GM23248 (cell line): ENCODE results near the gene RRP9. TPM values are rescaled to one million over a fixed set of nuclear protein-coding genes. Genes with fewer than 3 reads are reported as not detected.
A peak's percentile ranks its signal among the peaks of the same experiment; 100 is the strongest.
"Not testable (repeated sequence)": the region's sequence is repeated elsewhere in the genome, so short reads cannot be mapped to it uniquely, and the experiment has no call there.

Experiments used
- DNase-seq: peaks from one replicate; pipeline ENCODE4 v3.0.0-alpha.2; 2015
- H2AFZ ChIP-seq: fragments of 200-600 bp; sonication (generic); 2 replicates; pipeline ENCODE4 v1.6.1; 2016; ENCODE audit warnings: antibody characterized with exemption
- H3F3A ChIP-seq: fragments of 200-600 bp; sonication (generic); 2 replicates; pipeline ENCODE4 v1.6.1; 2016; ENCODE audit warnings: mild to moderate bottlenecking, antibody characterized with exemption, mixed run types; ENCODE audit not compliant: insufficient read depth
- H3K27ac ChIP-seq: fragments of 200-600 bp; sonication (generic); 2 replicates; pipeline ENCODE4 v1.5.1; 2016; ENCODE audit warnings: mild to moderate bottlenecking
- H3K27me3 ChIP-seq: fragments of 200-600 bp; sonication (generic); replicated peaks from 2 replicates; pipeline ENCODE4 v1.6.1; 2016; ENCODE audit warnings: mild to moderate bottlenecking; ENCODE audit not compliant: insufficient read depth
- H3K36me3 ChIP-seq: fragments of 200-600 bp; sonication (generic); 2 replicates; pipeline ENCODE4 v1.6.1; 2016; ENCODE audit warnings: low read depth, mild to moderate bottlenecking
- H3K4me1 ChIP-seq: fragments of 200-600 bp; sonication (generic); 2 replicates; pipeline ENCODE4 v1.6.1; 2016; ENCODE audit warnings: mild to moderate bottlenecking; ENCODE audit not compliant: insufficient read depth
- H3K4me2 ChIP-seq: fragments of 200-600 bp; sonication (generic); one replicate; pipeline ENCODE4 v1.6.1; 2016; ENCODE audit warnings: mild to moderate bottlenecking; ENCODE audit not compliant: unreplicated experiment
- H3K4me3 ChIP-seq: fragments of 200-600 bp; sonication (generic); 2 replicates; pipeline ENCODE4 v1.5.1; 2016; ENCODE audit warnings: mild to moderate bottlenecking
- H3K79me2 ChIP-seq: fragments of 200-600 bp; sonication (generic); 2 replicates; pipeline ENCODE4 v1.6.1; 2016; ENCODE audit warnings: mild to moderate bottlenecking; ENCODE audit not compliant: insufficient read depth
- H3K9ac ChIP-seq: fragments of 200-600 bp; sonication (generic); 2 replicates; pipeline ENCODE4 v1.6.1; 2016; ENCODE audit warnings: mild to moderate bottlenecking
- H3K9me2 ChIP-seq: fragments of 200-600 bp; sonication (generic); 2 replicates; pipeline ENCODE4 v1.6.1; 2016; ENCODE audit warnings: mixed run types, mild to moderate bottlenecking, moderate library complexity; ENCODE audit not compliant: insufficient read depth
- H3K9me3 ChIP-seq: fragments of 200-600 bp; sonication (generic); one replicate; pipeline ENCODE4 v1.6.1; 2017; ENCODE audit warnings: low read depth
- H4K20me1 ChIP-seq: fragments of 200-600 bp; sonication (generic); 2 replicates; pipeline ENCODE4 v1.6.0; 2016; ENCODE audit not compliant: insufficient read depth
- EZH2 ChIP-seq: fragments of 200-600 bp; sonication (generic); IDR thresholded peaks from 2 replicates; pipeline ENCODE4 v1.6.1; 2018; ENCODE audit warnings: antibody characterized with exemption, mild to moderate bottlenecking; ENCODE audit not compliant: insufficient read depth, poor library complexity, severe bottlenecking
- EZH2phosphoT487 ChIP-seq: fragments of 200-600 bp; sonication (generic); IDR thresholded peaks from 2 replicates; pipeline ENCODE4 v1.6.1; 2018; ENCODE audit warnings: antibody characterized with exemption, moderate library complexity, mild to moderate bottlenecking, low read depth; ENCODE audit not compliant: insufficient read depth
- WGBS, 2 experiments: methylation state at CpG; one replicate each; pipeline ENCODE4 v1.1.6; 2015 to 2017; ENCODE audit warnings: low lambda C conversion rate in 2 of 2, low coverage in 1 of 2; ENCODE audit errors: missing lambda C conversion rate in 2 of 2; 5-methylcytosine and 5-hydroxymethylcytosine counted together
- in situ Hi-C: fragments of 300-500 bp; cut with MboI; formaldehyde crosslinking; loops from 2 replicates; pipeline ENCODE4 v1.15.0; 2020
- polyA plus RNA-seq: library from polyadenylated mRNA; unstranded; fragments of >200 nt; fragmentation: Nextera tagmentation; extraction: Ambion mirVana; gene quantifications from 2 replicates; pipeline ENCODE4 v1.2.1, GENCODE V29; 2016
- total RNA-seq: library from RNA; depleted of rRNA; stranded (reverse); fragments of >200 nt; shearing (Covaris generic); gene quantifications from 2 replicates; pipeline ENCODE4 v1.2.3, GENCODE V29; 2014

Gene RRP9
- total and polyA plus RNA-seq, 2 experiments from 2014 or later = 27.5 to 28.4 TPM

GRCh38 chr3:51921081-51921578, 20.6 kb downstream of the RRP9 start:
- TF ChIP-seq EZH2 = no peak
- no peak for TF ChIP-seq EZH2phosphoT487
- WGBS, 2 experiments = 36 to 42% methylated on average over 11 of the region's 11 CpGs

GRCh38 chr3:51916418-51916817, 25.3 kb downstream of the RRP9 start:
- in situ Hi-C loops = no loop called here

More at GRCh38 chr3:51921081-51921578, 20.6 kb downstream of the RRP9 start:
- Histone ChIP-seq H3K9ac (no peak overlapping the region), H3K27ac (no peak overlapping the region), H3K36me3 (no peaks in the 10 kb centered on the region), H3K9me2 (no peaks in the 10 kb centered on the region), H2AFZ (no peak overlapping the region), H3K4me1 (no peaks in the 10 kb centered on the region), H3F3A (no peaks in the 10 kb centered on the region), H3K79me2 (no peaks in the 10 kb centered on the region), H3K27me3 (peaks cover 18% of the 10 kb centered on the region; the same call in 1 of the 2 replicates), H3K9me3 (no peaks in the 10 kb centered on the region), H4K20me1 (no peaks in the 10 kb centered on the region), H3K4me3 (no peak overlapping the region), H3K4me2 (no peak overlapping the region)
- DNase-seq = no peak
- in situ Hi-C loops = no loop called here

GRCh38 chr3:51908026-51908425, 33.7 kb downstream of the RRP9 start:
- no peak for DNase-seq
- in situ Hi-C loops = no loop called here
- no peaks in the 10 kb centered on the region for H3K4me1 ChIP-seq
- 34 to 41% methylated on average over 4 of the region's 4 CpGs for WGBS, 2 experiments
- H3K27ac ChIP-seq = no peak overlapping the region
- no peaks in the 10 kb centered on the region for H4K20me1 ChIP-seq
- TF ChIP-seq EZH2 = no peak
- no peak for TF ChIP-seq EZH2phosphoT487
- H3K9me3 ChIP-seq = no peaks in the 10 kb centered on the region
- H3K79me2 ChIP-seq = no peaks in the 10 kb centered on the region
- no peak overlapping the region for H2AFZ ChIP-seq
- no peaks in the 10 kb centered on the region for H3K27me3 ChIP-seq
- H3K9me2 ChIP-seq = no peaks in the 10 kb centered on the region
- no peaks in the 10 kb centered on the region for H3K36me3 ChIP-seq
- no peak overlapping the region for H3K4me3 ChIP-seq
- no peak overlapping the region for H3K4me2 ChIP-seq
- no peak overlapping the region for H3K9ac ChIP-seq
- no peaks in the 10 kb centered on the region for H3F3A ChIP-seq

More at GRCh38 chr3:51916418-51916817, 25.3 kb downstream of the RRP9 start:
- Histone ChIP-seq H3F3A (no peaks in the 10 kb centered on the region), H4K20me1 (no peaks in the 10 kb centered on the region), H3K4me2 (no peak overlapping the region), H3K27ac (no peak overlapping the region), H3K79me2 (no peaks in the 10 kb centered on the region), H3K9me2 (no peaks in the 10 kb centered on the region), H3K27me3 (peaks cover 11% of the 10 kb centered on the region; the same call in 1 of the 2 replicates), H2AFZ (no peak overlapping the region), H3K4me1 (no peaks in the 10 kb centered on the region), H3K9ac (no peak overlapping the region), H3K36me3 (no peaks in the 10 kb centered on the region), H3K9me3 (no peaks in the 10 kb centered on the region), H3K4me3 (no peak overlapping the region)
- TF ChIP-seq EZH2 (no peak), EZH2phosphoT487 (no peak)
- DNase-seq = peak; percentile 6
- 5 to 6% methylated on average over 5 of the region's 5 CpGs for WGBS, 2 experiments

GRCh38 chr3:51904034-51904823, 37.5 kb downstream of the RRP9 start:
- no peak for DNase-seq
- Histone ChIP-seq H3F3A (no peaks in the 10 kb centered on the region), H3K79me2 (no peaks in the 10 kb centered on the region), H3K9ac (no peak overlapping the region), H3K27me3 (no peaks in the 10 kb centered on the region; the same call in 1 of the 2 replicates), H3K36me3 (no peaks in the 10 kb centered on the region), H3K27ac (no peak overlapping the region), H2AFZ (no peak overlapping the region), H4K20me1 (no peaks in the 10 kb centered on the region), H3K4me2 (no peak overlapping the region), H3K9me2 (no peaks in the 10 kb centered on the region), H3K4me1 (no peaks in the 10 kb centered on the region), H3K9me3 (no peaks in the 10 kb centered on the region), H3K4me3 (no peak overlapping the region)
- in situ Hi-C loops = no loop called here
- no peak for TF ChIP-seq EZH2
- TF ChIP-seq EZH2phosphoT487 = no peak
- 46 to 54% methylated on average over 2 of the region's 2 CpGs for WGBS, 2 experiments

- H4K20me1 ChIP-seq, H3F3A ChIP-seq, H2AFZ ChIP-seq, H3K9me3 ChIP-seq, H3K9me2 ChIP-seq, H3K36me3 ChIP-seq, H3K4me2 ChIP-seq, H3K9ac ChIP-seq, in situ Hi-C loops, H3K27me3 ChIP-seq, H3K4me3 ChIP-seq, DNase-seq, H3K27ac ChIP-seq, H3K79me2 ChIP-seq, H3K4me1 ChIP-seq: not testable (repeated sequence)
- 47 to 49% methylated on average over 7 of the region's 7 CpGs for WGBS, 2 experiments
Measured at GRCh38 chr3:51902361-51902760, 39.3 kb downstream of the RRP9 start.

GRCh38 chr3:51900043-51900442, 41.7 kb downstream of the RRP9 start:
- H4K20me1 ChIP-seq, H3K36me3 ChIP-seq, H3K4me1 ChIP-seq, H2AFZ ChIP-seq, DNase-seq, in situ Hi-C loops, H3K9me2 ChIP-seq, H3K4me2 ChIP-seq, H3K27ac ChIP-seq, H3K9me3 ChIP-seq, H3F3A ChIP-seq, H3K27me3 ChIP-seq, H3K4me3 ChIP-seq, H3K9ac ChIP-seq, H3K79me2 ChIP-seq: not testable (repeated sequence)
- WGBS, 2 experiments = 50 to 52% methylated on average over 7 of the region's 7 CpGs
